MCF 10A (cell line): ENCODE data around the gene PHACTR1. TPM values are rescaled to one million over a fixed set of nuclear protein-coding genes. Genes with fewer than 3 reads are reported as not detected.
"Not testable (repeated sequence)": the region's sequence is repeated elsewhere in the genome, so short reads cannot be mapped to it uniquely, and the experiment has no call there.

ENCODE experiments used
- BruUV-seq: library from RNA; stranded (reverse); fragments of 400-500 nt; replicated peaks from 2 replicates; lab custom pipeline; 2021; lab: Mats Ljungman, UMichigan
- CTCF ChIA-PET: fragments of 300-600 bp; sonication (Branson Sonifier 250); formaldehyde crosslinking; extraction: SDS; loops from one replicate; lab custom pipeline; 2021; ENCODE audit warnings: antibody characterized with exemption, inconsistent platforms; lab: Yijun Ruan, JAX
- POLR2A ChIA-PET: fragments of 300-600, 350-650 bp; sonication (Branson Sonifier 250); formaldehyde crosslinking; extraction: SDS; loops from one replicate; lab custom pipeline; 2020; ENCODE audit warnings: antibody characterized with exemption, inconsistent platforms; lab: Yijun Ruan, JAX
- DNase-seq: peaks from one replicate; pipeline ENCODE4 v3.0.0-alpha.2; 2018; ENCODE audit not compliant: unreplicated experiment
- H3K27ac Mint-ChIP-seq: one replicate; pipeline ENCODE4 v1.8.0; 2022; ENCODE audit warnings: mild to moderate bottlenecking, low read depth, mixed read lengths; ENCODE audit not compliant: unreplicated experiment
- H3K27me3 Mint-ChIP-seq: one replicate; pipeline ENCODE4 v1.8.0; 2022; ENCODE audit warnings: mixed read lengths; ENCODE audit not compliant: insufficient read depth, unreplicated experiment
- H3K36me3 Mint-ChIP-seq: one replicate; pipeline ENCODE4 v1.8.0; 2022; ENCODE audit warnings: mild to moderate bottlenecking, moderate library complexity, mixed read lengths; ENCODE audit not compliant: insufficient read depth, unreplicated experiment
- H3K4me1 Mint-ChIP-seq: one replicate; pipeline ENCODE4 v1.8.0; 2022; ENCODE audit warnings: mixed read lengths; ENCODE audit not compliant: insufficient read depth, unreplicated experiment
- H3K4me3 Mint-ChIP-seq: one replicate; pipeline ENCODE4 v1.8.0; 2022; ENCODE audit warnings: mild to moderate bottlenecking, moderate library complexity, mixed read lengths; ENCODE audit not compliant: unreplicated experiment
- H3K9me3 Mint-ChIP-seq: one replicate; pipeline ENCODE4 v1.8.0; 2022; ENCODE audit warnings: mixed read lengths; ENCODE audit not compliant: unreplicated experiment
- CTCF ChIP-seq: fragments of 200-600 bp; IDR thresholded peaks from one replicate; pipeline ENCODE4 v1.8.0; 2022; ENCODE audit warnings: antibody characterized with exemption, mild to moderate bottlenecking; ENCODE audit not compliant: unreplicated experiment
- intact Hi-C: fragments of 100-400 bp; cut with micrococcal nuclease; formaldehyde crosslinking; loops from 2 replicates; pipeline ENCODE4 v1.14.1; 2022
- total RNA-seq: library from RNA; stranded (reverse); gene quantifications from 2 replicates; pipeline ENCODE4 v1.2.3, GENCODE V29; 2022

Gene PHACTR1
- total RNA-seq, 1 experiment from 2014 or later: not detected

DNA sequence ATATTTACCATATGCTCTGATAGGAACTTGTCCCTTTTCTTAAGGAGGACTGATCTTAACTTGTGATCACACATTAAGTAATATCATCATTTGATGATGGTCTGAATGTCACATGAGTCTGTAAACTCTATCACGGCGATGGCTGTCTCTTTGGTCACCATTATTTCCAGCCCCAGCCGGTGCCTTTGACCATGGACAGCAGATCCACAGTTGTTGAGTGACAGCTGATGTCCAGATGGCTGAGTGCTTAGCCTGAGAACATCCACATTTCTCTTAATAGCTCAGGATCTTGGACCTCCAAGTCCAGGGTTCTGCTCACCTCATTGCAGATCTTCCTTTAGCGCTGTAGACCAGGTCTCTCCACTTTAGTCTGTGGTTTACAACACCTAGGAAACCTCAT is 440.7 kb downstream of the PHACTR1 start:
- no peaks in the 10 kb centered on the region for H3K36me3 Mint-ChIP-seq

GRCh38 chr6:13159300-13159699 is 442.7 kb downstream of the PHACTR1 start:
- BruUV-seq: no TSS peak
- Mint-ChIP-seq H3K9me3 (no peaks in the 10 kb centered on the region), H3K4me3 (no peak overlapping the region), H3K4me1 (no peaks in the 10 kb centered on the region), H3K27me3 (peaks cover 23% of the 10 kb centered on the region), H3K36me3 (no peaks in the 10 kb centered on the region), H3K27ac (no peak overlapping the region)
- DNase-seq: no peak
- intact Hi-C loops: no loop called here
- ChIA-PET CTCF (interaction anchor here (0.5 to 0.6 kb wide), 2 partner anchors 34 to 880 kb away, joined by 3 read pairs; no protein-coding TSS in a partner anchor), POLR2A (interaction anchor here (1.0 kb wide), 1 partner anchor 18 kb away, joined by 3 read pairs; no protein-coding TSS in a partner anchor)
- TF ChIP-seq CTCF: no peak

More for the DNA sequence above, 440.7 kb downstream of the PHACTR1 start:
- peaks cover 35% of the 10 kb centered on the region for H3K27me3 Mint-ChIP-seq
- TF ChIP-seq CTCF: no peak
- DNase-seq: no peak
- H3K4me3 Mint-ChIP-seq: no peak overlapping the region
- ChIA-PET POLR2A (no interaction called here), CTCF (interaction anchor here (0.6 kb wide), 1 partner anchor 637 kb away, joined by 3 read pairs; no protein-coding TSS in a partner anchor)
- no peak overlapping the region for H3K27ac Mint-ChIP-seq
- BruUV-seq: no TSS peak
- H3K4me1 Mint-ChIP-seq: no peaks in the 10 kb centered on the region
- H3K9me3 Mint-ChIP-seq: no peaks in the 10 kb centered on the region
- intact Hi-C loops: no loop called here

DNA sequence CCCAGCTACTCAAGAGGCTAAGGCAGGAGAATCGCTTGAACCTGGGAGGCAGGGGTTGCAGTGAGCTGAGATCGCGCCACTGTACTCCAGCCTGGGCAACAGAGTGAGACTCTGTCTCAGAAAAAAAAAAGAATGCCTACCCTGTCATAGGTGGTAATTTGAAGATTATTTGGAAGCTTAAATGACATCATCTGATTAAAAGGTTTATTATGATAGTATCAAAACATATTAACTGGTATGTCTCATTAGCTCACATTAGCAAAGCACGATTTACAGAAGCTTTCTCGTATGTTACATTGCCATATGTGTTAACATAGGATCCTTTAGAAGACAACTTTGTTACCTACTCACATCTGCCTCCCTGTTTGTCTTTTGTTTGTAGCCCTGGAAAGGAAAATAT is 443.3 kb downstream of the PHACTR1 start:
- H3K27ac Mint-ChIP-seq, H3K9me3 Mint-ChIP-seq, intact Hi-C loops, H3K4me1 Mint-ChIP-seq, H3K4me3 Mint-ChIP-seq, H3K36me3 Mint-ChIP-seq, DNase-seq, BruUV-seq: not testable (repeated sequence)
- CTCF ChIA-PET: interaction anchor here (0.5 to 0.8 kb wide), 4 partner anchors 28 to 272 kb away, joined by 3 to 4 read pairs (median 4); no protein-coding TSS in a partner anchor
- POLR2A ChIA-PET: interaction anchor here (1.0 kb wide), 1 partner anchor 18 kb away, joined by 3 read pairs; no protein-coding TSS in a partner anchor
- peaks cover 23% of the 10 kb centered on the region for H3K27me3 Mint-ChIP-seq

DNA sequence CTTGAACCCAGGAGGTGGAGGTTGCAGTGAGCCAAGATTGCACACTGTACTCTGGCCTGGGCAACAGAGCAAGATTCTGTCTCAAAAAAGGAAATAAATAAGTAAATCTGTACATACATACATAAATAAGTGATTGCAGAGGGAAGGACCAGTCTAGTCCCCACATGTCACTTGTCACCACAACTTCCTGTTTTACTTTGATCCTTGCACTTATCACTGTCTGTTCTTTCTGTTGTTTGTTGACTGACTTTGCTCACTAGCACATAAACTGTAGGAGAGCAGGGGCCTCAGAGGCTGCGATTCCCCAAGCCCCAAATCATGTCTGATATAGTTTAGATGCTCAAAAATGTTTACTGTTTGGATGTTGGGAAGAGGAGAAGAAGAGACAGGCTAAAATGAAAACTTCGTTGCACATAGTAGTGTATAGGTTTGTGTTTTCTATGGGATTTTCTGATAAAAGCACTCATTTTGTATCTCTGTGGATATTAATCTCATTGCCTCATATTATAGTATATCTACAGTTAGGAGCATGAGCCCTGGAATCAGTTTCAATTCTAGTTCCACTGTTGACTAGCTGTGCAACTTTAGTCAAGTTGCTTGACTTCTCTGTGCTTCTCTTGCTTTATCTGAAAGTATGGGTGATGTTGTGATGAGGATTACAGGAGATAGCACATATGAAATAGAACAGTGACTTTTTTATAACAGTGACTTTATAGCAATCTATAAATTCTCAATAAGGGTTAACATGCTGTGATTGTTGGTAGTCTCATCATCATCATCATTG is 446.8 kb downstream of the PHACTR1 start:
- no peak overlapping the region for H3K4me3 Mint-ChIP-seq
- POLR2A ChIA-PET: no interaction called here
- TF ChIP-seq CTCF: no peak
- no peaks in the 10 kb centered on the region for H3K36me3 Mint-ChIP-seq
- no peaks in the 10 kb centered on the region for H3K9me3 Mint-ChIP-seq
- CTCF ChIA-PET: no interaction called here
- H3K27me3 Mint-ChIP-seq: peaks cover 45% of the 10 kb centered on the region
- H3K27ac Mint-ChIP-seq: no peak overlapping the region
- intact Hi-C loops: no loop called here
- H3K4me1 Mint-ChIP-seq: peaks cover 8% of the 10 kb centered on the region
- DNase-seq: no peak
- no TSS peak for BruUV-seq
